HCT116 (cell line): ENCODE data around the gene KRT81. TPM values are rescaled to one million over a fixed set of nuclear protein-coding genes. Genes with fewer than 3 reads are reported as not detected.

Source experiments
- ATAC-seq: fragments of 200-7000 bp; cut with Tn5 transposase; 2 replicates; pipeline ENCODE4 v1.9.1; 2020; ENCODE audit warnings: mild to moderate bottlenecking, moderate library complexity
- BruUV-seq: library from RNA; stranded (reverse); fragments of 400-500 nt; replicated peaks from 2 replicates; lab custom pipeline; 2021; lab: Mats Ljungman, UMichigan
- CTCF ChIA-PET: fragments of 300-600 bp; sonication (Branson Sonifier 250); formaldehyde crosslinking; loops from one replicate; lab custom pipeline; 2021; ENCODE audit warnings: antibody characterized with exemption; lab: Charles Lee
- POLR2A ChIA-PET: fragments of 300-600, 350-600 bp; sonication (Branson Sonifier 250); formaldehyde crosslinking; loops from one replicate; lab custom pipeline; 2021; ENCODE audit warnings: antibody characterized with exemption; lab: Charles Lee
- RAD21 ChIA-PET, 2 experiments: fragments of 300-600 bp; sonication (Branson Sonifier 250); formaldehyde crosslinking; loops; one replicate each; lab custom pipeline; 2023; ENCODE audit warnings: low total read pairs in 2 of 2; ENCODE audit not compliant: uncharacterized antibody in 2 of 2, unreplicated experiment in 2 of 2, low non-redundant PET in 1 of 2; lab: Charles Lee
- DNase-seq: peaks from one replicate; pipeline ENCODE4 v3.0.0-alpha.2; 2010; ENCODE audit warnings: low read depth, low spot score
- H2AFZ ChIP-seq: fragments of 200-600 bp; shearing (Covaris generic), sonication (generic); 2 replicates; pipeline ENCODE4 v1.6.1; 2017; ENCODE audit warnings: low read depth, mixed run types, mixed read lengths, antibody characterized with exemption, low read length; ENCODE audit not compliant: poor library complexity, severe bottlenecking
- H3K27ac ChIP-seq: 2 replicates; pipeline ENCODE4 v1.5.1; 2012; ENCODE audit warnings: low read depth, low read length
- H3K27me3 ChIP-seq: fragments of 200-600 bp; sonication (generic); 2 replicates; pipeline ENCODE4 v1.6.1; 2016; ENCODE audit warnings: mixed run types, low read length, mixed read lengths; ENCODE audit not compliant: insufficient read depth
- H3K36me3 ChIP-seq, 2 experiments: fragments of 200-500 bp in 1 of 2; fragments of 200-600 bp in 1 of 2; sonication (Bioruptor generic) in 1 of 2; sonication (generic) in 1 of 2; 2 replicates each; pipeline versions ENCODE4 v1.5.1 to v1.6.1; 2014 to 2016; ENCODE audit warnings: low read length in 2 of 2, inconsistent platforms in 1 of 2, mixed read lengths in 1 of 2, mixed run types in 1 of 2; ENCODE audit not compliant: insufficient read depth in 2 of 2, control insufficient read depth in 1 of 2
- H3K4me1 ChIP-seq, 2 experiments: fragments of 200-600 bp in 1 of 2; sonication (generic) in 1 of 2; 2 replicates each; pipeline versions ENCODE4 v1.5.1 to v1.6.1; 2012 to 2017; ENCODE audit warnings: low read length in 2 of 2, inconsistent platforms in 1 of 2, mild to moderate bottlenecking in 1 of 2, mixed read lengths in 1 of 2, mixed run types in 1 of 2, moderate library complexity in 1 of 2; ENCODE audit not compliant: insufficient read depth in 2 of 2, control insufficient read depth in 1 of 2
- H3K4me2 ChIP-seq: fragments of 200-600 bp; sonication (generic); 2 replicates; pipeline ENCODE4 v1.6.1; 2017; ENCODE audit warnings: mixed run types, low read length, mixed read lengths
- H3K4me3 ChIP-seq, 2 experiments: fragments of 200-600 bp in 1 of 2; sonication (generic) in 1 of 2; replicated peaks in 1 of 2; 2 replicates each; pipeline ENCODE4 v1.5.1; 2011 to 2016; ENCODE audit warnings: low read length in 2 of 2, control low read depth in 1 of 2, low read depth in 1 of 2, mild to moderate bottlenecking in 1 of 2, mixed read lengths in 1 of 2, mixed run types in 1 of 2
- H3K79me2 ChIP-seq: fragments of 200-600 bp; sonication (generic); 2 replicates; pipeline ENCODE4 v1.6.1; 2017; ENCODE audit warnings: mild to moderate bottlenecking, mixed run types, low read length, moderate library complexity, mixed read lengths; ENCODE audit not compliant: insufficient read depth
- H3K9ac ChIP-seq: fragments of 200-600 bp; sonication (generic); 2 replicates; pipeline ENCODE4 v1.6.1; 2016; ENCODE audit warnings: low read length, mixed read lengths
- H3K9me2 ChIP-seq: fragments of 200-600 bp; sonication (generic), shearing (Covaris generic); 2 replicates; pipeline ENCODE4 v1.6.1; 2017; ENCODE audit warnings: mixed run types, mild to moderate bottlenecking, moderate library complexity; ENCODE audit not compliant: insufficient read depth
- H3K9me3 ChIP-seq, 2 experiments: fragments of 200-500 bp in 1 of 2; fragments of 200-600 bp in 1 of 2; sonication (Bioruptor generic) in 1 of 2; sonication (generic) in 1 of 2; 2 replicates each; pipeline ENCODE4 v1.6.1; 2014 to 2017; ENCODE audit warnings: low read length in 2 of 2, mixed read lengths in 2 of 2, inconsistent platforms in 1 of 2, low read depth in 1 of 2, mild to moderate bottlenecking in 1 of 2, mixed run types in 1 of 2, moderate library complexity in 1 of 2; ENCODE audit not compliant: control insufficient read depth in 1 of 2, insufficient read depth in 1 of 2
- H4K20me1 ChIP-seq: fragments of 200-600 bp; sonication (generic), shearing (Covaris generic); 2 replicates; pipeline ENCODE4 v1.6.1; 2017; ENCODE audit warnings: mixed run types, mild to moderate bottlenecking, moderate library complexity; ENCODE audit not compliant: insufficient read depth
- ATF3 ChIP-seq: IDR thresholded peaks from 2 replicates; pipeline ENCODE4 v1.6.1; 2012
- CBX3 ChIP-seq: IDR thresholded peaks from 2 replicates; pipeline ENCODE4 v1.6.1; 2012; ENCODE audit warnings: low read depth
- CEBPB ChIP-seq: IDR thresholded peaks from 2 replicates; pipeline ENCODE4 v1.6.1; 2012; ENCODE audit warnings: low read depth
- EGR1 ChIP-seq: IDR thresholded peaks from 2 replicates; pipeline ENCODE4 v1.6.1; 2012; ENCODE audit warnings: low read depth
- EZH2 ChIP-seq: fragments of 200-600 bp; sonication (generic); IDR thresholded peaks from 2 replicates; pipeline ENCODE4 v1.6.1; 2017; ENCODE audit warnings: antibody characterized with exemption, mixed run types
- MAX ChIP-seq: IDR thresholded peaks from 2 replicates; pipeline ENCODE4 v1.6.1; 2012
- POLR2A ChIP-seq: IDR thresholded peaks from 2 replicates; pipeline ENCODE4 v1.7.0; 2011; ENCODE audit warnings: borderline replicate concordance; ENCODE audit not compliant: insufficient read depth, insufficient read length; ENCODE audit errors: extremely low read depth
- RAD21 ChIP-seq: IDR thresholded peaks from 2 replicates; pipeline ENCODE4 v1.6.1; 2012; ENCODE audit warnings: low read depth, mild to moderate bottlenecking
- REST ChIP-seq: IDR thresholded peaks from 2 replicates; pipeline ENCODE4 v1.6.1; 2012; ENCODE audit warnings: low read depth
- SRF ChIP-seq: IDR thresholded peaks from 2 replicates; pipeline ENCODE4 v1.6.1; 2012; ENCODE audit warnings: low read depth
- TCF7L2 ChIP-seq: IDR thresholded peaks from 2 replicates; pipeline ENCODE4 v1.7.0; 2011; ENCODE audit warnings: borderline replicate concordance, inconsistent platforms; ENCODE audit not compliant: insufficient read depth, insufficient read length; ENCODE audit errors: extremely low read depth
- ZBTB33 ChIP-seq: IDR thresholded peaks from 2 replicates; pipeline ENCODE4 v1.6.1; 2011; ENCODE audit warnings: mild to moderate bottlenecking, low read length, moderate library complexity; ENCODE audit not compliant: insufficient replicate concordance; ENCODE audit errors: extremely low read depth
- ZFX ChIP-seq: fragments of 450-650 bp; IDR thresholded peaks from 2 replicates; pipeline ENCODE4 v1.6.1; 2017
- intact Hi-C: fragments of 100-400 bp; cut with micrococcal nuclease; formaldehyde crosslinking; loops from 2 replicates; pipeline ENCODE4 v1.10.0; 2022
- total RNA-seq: library from RNA; stranded (reverse); gene quantifications from one replicate; pipeline ENCODE4 v1.2.1, GENCODE V29; 2021; ENCODE audit not compliant: unreplicated experiment

The KRT81 gene
- total RNA-seq, 1 experiment from 2014 or later: 0.84 TPM

- no peaks in the 10 kb centered on the region for H3K27me3 ChIP-seq
- H4K20me1 ChIP-seq: no peaks in the 10 kb centered on the region
- DNase-seq (no peak), ATAC-seq (no peak)
- no peak overlapping the region for H3K9ac ChIP-seq
- TF ChIP-seq CEBPB: no peak
- no peak for TF ChIP-seq ZBTB33
- TF ChIP-seq EGR1: no peak
- no peak for TF ChIP-seq REST
- TF ChIP-seq MAX: no peak
- TF ChIP-seq CBX3: no peak
- TF ChIP-seq EZH2: no peak
- no peak for TF ChIP-seq SRF
- TF ChIP-seq ZFX: no peak
- TF ChIP-seq POLR2A: no peak
- no peak for TF ChIP-seq TCF7L2
- TF ChIP-seq ATF3: no peak
- no peak for TF ChIP-seq RAD21
- H3K4me3 ChIP-seq: no peak overlapping the region
- no peaks in the 10 kb centered on the region for H3K9me2 ChIP-seq
- BruUV-seq: no TSS peak
- no peak overlapping the region for H3K27ac ChIP-seq
- H3K4me1 ChIP-seq: peaks cover 17 to 30% of the 10 kb centered on the region in 2 experiments
- ChIA-PET POLR2A (interaction anchor here (0.7 kb wide), 1 partner anchor 31 kb away, joined by 6 read pairs; no protein-coding TSS in a partner anchor), CTCF (interaction anchor here (0.6 to 1.9 kb wide), 5 partner anchors 10 to 75 kb away, joined by 3 to 9 read pairs (median 3); partner anchors contain the start of gene KRT86), RAD21 (no interaction called here)
- H3K9me3 ChIP-seq: no peaks in the 10 kb centered on the region
- intact Hi-C loops: no loop called here
- no peaks in the 10 kb centered on the region for H3K36me3 ChIP-seq
- no peaks in the 10 kb centered on the region for H3K79me2 ChIP-seq
- H3K4me2 ChIP-seq: no peak overlapping the region
- no peak overlapping the region for H2AFZ ChIP-seq
Measured at GRCh38 chr12:52252728-52253343, 38.5 kb downstream of the KRT81 start.
